CD4-positive, alpha-beta T cell treated with Interleukin-17A for 1 hour (primary cell): ENCODE results near the gene CACNG4.

Source experiments
- DNase-seq: peaks from one replicate; pipeline ENCODE4 v3.0.0-alpha.2; 2020

The CACNG4 gene

DNA sequence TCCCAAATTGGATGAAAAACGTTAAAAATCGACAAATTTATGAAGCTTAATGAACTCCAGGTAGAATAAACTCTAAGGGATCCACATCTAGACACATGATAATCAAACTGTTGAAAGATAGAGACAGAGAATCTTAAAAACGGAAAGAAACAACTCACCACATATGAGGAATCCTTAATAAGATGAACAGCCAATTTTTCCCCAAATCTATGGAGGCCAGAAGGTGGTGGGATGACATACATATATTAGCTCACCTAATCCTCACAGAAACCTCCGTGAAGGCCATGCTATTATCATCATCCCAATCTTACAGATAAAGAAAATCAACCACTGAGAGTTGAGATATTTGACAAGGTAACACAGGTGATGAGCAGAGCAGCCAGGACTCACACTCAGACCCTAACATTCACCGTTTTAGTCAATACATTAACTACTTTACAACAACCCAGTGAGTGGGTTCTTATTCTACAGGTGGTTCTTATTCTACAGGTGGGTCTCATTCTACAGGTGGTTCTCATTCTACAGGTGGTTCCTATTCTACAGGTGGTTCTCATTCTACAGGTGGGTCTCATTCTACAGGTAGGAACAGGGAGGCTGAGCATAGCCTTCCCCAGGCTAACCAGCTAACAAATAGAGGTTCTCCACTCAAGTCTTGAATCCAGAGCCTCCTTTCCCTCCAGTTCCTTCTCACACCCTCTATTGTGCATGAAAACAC, 84.7 kb downstream of the CACNG4 start:
- DNase-seq: no peak

DNA sequence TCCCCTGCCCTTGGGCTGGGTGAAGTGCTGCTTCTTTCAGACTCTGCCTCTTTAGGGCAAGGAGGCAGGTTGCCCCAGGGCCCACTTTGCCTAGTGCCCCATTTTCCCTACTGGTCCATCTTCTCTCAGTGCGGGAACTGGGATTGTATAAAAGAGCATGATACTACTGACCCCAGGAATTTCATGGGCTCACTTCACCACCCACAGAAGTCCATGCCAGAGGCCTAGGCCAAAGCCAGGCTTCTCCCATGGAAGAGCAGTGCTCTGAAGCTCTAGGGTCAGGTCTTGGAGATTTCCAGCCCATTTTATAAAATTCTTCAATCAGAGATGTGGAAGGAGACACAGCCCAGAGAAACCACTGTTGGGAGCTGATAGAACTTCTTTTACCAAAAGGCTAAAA, 85.6 kb downstream of the CACNG4 start:
- no peak for DNase-seq

- DNase-seq: no peak
Observed at GRCh38 chr17:67050471-67051154, 86.1 kb downstream of the CACNG4 start.

DNA sequence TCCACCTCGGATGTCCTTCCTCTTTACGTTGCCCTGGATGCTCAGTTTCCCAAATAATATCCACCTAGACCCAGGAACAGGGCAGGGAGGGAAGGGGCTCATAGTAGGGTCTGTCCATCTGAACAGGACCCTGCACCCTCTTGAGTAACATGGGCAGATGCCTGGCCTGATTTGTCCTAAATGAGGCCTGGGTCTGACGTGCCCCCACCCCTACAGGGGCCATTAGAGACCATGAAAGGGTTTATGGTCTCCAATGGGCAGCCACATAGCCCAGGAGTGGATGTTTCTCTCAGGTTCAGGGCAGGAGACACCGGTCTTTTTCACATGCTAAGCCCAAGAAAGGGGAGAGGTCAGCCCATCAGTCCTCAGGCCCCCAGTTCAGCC, 86.6 kb downstream of the CACNG4 start:
- DNase-seq: no peak

- no peak for DNase-seq
Observed at GRCh38 chr17:67051837-67052236, 87.3 kb downstream of the CACNG4 start.

DNA sequence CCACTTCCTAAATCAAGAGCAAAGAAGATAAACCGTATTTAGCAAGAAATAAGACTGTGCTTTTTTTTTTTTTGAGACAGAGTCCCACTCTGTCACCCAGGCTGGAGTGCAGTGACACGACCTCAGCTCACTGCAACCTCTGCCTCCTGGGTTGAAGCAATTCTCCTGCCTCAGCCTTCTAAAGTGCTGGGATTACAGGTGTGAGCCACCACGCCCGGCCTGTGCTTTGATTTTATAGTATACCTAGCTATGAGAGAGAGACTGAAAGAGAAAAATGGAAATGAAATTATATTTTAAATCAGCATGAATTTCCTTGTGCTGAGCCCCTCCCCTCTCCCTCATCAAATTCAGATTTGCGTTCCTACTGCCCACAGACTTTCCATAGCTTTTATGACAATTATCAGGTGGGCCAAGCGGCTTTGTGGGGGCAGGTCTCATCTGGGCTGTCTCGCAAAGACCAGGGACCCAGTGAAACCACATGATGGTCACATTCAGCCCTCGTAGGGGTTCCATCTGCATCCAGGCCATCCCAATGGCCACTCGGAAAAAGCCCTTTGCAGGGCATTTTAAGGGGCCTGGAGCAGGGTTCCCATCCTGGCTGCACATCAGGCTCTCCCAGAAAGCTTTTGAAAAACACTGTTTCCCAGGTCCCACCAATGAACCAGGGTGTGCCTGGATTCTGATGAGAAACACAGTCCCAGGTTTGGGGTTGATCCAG, 88.4 kb downstream of the CACNG4 start:
- no peak for DNase-seq

DNA sequence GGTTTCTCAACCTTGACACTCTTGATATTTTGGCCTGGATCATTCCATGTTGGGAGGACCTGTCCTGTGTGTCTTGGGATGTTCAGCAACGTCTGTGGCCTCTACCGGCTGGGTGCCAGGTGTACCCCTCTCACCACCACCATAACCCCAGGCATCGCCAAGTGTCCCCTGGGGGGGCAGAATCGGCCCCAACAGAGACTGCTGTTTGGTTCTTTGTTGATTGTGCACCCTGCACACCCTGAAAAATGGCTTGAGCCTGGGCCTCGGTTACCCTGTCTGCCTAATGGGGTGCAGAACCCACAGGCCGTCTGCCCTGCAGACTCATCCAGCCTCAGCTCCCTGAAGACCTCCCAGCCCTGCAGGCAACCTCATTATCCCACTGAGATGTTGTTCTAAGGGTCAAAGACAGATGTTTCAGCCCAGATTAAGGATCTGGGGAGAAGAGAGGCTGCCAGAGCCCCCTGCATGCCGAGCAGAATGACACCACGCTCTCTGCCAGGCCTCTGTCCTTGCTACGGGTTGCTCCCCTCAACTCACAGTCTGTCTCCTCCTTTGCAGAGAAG, 89.0 kb downstream of the CACNG4 start:
- no peak for DNase-seq

GRCh38 chr17:67054011-67054591, 89.6 kb downstream of the CACNG4 start:
- DNase-seq: no peak

DNA sequence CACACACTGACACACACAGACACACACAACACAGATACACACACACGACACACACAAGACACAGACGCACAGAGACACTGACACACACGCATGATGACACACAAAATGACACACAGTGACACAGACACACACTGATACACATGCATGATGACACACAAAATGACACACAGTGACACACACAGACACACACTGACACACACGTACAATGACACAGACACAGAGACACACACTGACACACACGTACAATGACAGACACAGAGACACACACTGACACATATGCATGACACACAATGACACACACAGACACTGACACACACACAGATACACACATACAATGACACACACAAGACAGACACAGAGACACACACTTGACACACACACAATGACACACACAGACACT, 90.1 kb downstream of the CACNG4 start:
- no peak for DNase-seq

- DNase-seq: no peak
Observed at GRCh38 chr17:67055041-67055443, 90.5 kb downstream of the CACNG4 start.

GRCh38 chr17:67055811-67056745, 91.6 kb downstream of the CACNG4 start:
- DNase-seq: no peak

DNA sequence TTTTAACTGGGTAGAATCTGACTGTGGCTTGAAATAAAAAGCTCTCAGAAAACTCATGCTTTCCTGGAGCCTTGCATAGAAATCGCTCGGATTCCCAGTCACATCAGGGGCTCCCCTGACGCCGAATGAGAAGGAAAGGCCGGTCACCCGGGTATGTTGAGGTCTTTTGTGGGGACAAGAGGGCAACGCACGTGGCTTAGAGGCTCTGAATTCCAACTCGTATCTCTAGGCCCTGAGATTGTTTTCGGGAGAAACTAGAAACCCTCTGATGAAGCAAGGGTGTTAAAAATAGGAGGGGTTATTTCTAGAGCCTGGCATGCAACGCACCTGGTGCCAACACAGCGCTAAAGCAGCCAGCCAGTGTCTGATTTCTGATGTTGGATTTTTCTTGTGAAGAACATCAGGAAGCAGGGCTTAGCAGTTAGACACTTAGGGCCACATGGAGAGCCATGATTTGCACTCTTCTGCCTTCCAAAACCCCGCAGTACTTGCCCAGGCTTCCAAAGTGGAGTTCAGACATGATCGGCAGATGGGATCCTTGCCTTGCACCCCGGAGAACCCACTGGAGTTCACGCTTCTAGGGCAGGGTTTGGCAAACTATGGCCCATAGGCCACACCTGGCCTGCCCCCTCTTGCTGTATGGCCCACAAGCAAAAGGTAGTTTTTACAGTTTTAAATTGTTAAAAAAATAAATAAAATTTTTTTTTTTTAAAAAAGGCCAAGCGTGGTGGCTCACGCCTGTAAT, 92.4 kb downstream of the CACNG4 start:
- DNase-seq: no peak

GRCh38 chr17:67058036-67058435, 93.5 kb downstream of the CACNG4 start:
- no peak for DNase-seq

- no peak for DNase-seq
Observed at GRCh38 chr17:67059372-67059771, 94.9 kb downstream of the CACNG4 start.

GRCh38 chr17:67063141-67063540, 98.6 kb downstream of the CACNG4 start:
- no peak for DNase-seq

- no peak for DNase-seq
Observed at GRCh38 chr17:67066717-67067116, 102.2 kb downstream of the CACNG4 start.

DNA sequence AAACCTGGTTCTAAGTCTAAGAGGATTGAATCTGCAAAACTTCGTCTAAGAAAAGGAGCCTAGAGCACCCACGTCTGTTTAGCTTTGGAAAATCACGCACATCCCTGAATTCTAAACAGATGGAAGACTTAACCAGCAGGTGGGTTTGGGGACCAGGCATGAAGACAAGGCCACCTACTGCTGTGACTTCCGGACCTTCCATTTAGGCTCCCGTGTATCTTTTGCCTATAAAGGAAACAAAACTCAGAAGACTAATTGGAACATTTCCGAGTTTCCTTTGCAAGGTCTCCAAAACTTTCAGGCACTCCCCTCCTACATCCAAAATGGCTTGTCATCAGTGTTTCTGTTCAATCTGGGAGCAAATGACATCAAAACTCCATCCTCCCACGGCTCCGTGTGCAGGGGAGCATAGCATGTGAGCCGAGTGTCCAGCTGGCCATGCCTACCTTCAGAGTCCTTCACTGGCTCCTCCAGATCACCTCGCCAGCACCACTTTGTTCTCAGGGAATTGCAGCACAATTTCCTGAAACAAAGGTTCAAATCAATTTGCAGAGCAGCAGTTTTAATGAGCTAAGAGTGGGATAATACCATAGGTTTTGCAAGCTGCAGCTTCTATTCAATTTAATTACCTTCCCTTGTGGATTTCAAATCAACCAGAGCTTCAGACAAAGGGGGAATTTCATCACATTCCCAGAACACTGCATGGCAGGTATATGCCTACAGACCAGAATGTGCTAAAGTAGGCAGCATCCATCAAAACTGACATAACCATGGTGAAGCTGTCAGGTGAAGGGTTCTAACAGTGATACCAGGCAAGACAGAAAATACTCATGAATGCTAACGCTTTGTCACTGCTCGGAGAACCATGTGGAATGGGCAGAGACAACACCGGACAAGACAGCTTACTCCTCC, 103.3 kb downstream of the CACNG4 start:
- no peak for DNase-seq

DNA sequence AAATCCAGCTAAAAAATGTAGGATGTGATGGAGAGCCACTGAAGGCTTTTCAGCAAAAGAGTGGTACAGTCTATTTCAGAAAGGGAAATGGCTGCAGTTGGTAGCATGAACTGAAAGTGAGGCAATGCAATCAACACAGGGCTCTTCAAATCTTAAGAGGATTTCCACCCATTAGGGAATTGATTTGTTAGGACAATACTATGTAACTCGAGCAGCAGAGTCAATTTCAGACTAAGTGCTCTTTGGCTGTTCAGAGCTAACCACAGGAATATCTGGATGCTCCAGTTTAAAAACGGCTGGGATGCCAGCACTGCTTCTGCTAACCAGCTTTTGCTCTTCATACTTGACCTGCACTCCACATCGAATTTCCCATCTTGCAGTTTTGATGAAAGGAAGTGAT, 104.5 kb downstream of the CACNG4 start:
- no peak for DNase-seq

DNA sequence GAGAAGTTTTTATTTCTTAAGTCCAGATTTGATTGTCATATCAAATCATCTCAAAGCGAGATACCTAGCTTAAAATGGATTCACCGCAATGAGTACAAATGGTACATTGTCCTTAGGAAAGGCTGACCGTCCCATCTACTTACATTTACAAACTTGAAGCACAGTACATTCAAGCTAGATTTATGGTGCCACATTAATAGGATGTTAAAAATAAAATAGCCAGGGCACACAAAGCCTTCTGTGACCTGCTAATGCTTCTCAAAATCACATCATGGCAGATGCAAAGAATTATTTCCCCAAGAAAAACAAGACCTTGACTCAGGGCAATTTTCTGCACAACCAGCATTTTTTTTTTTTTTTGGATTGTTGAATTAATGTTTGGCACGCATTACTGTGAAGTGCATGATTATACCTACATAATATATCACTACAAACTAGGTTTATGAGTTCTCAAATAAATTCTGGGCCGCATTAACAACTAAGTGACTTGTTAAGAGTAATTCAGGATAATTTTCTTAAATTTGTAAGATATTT, 105.2 kb downstream of the CACNG4 start:
- no peak for DNase-seq

DNA sequence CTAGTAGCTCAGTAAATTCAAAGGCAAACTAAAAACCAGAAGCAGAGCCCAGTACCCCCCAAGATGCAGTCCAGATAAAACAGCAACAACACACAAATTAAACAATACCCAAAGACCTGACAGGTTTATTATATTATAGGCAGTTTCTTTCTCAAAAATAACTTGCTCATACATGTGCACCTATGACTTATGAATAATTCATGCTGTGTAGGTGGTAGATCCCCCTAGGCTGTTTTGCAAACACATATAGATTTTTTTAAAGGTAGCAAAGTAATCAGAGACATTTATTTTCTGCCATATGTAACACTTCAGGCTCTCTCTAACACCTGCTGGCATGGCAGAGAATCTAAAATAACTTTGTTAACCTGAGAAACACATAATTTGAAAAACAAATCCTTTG, 107.1 kb downstream of the CACNG4 start:
- no peak for DNase-seq
